ENCODE measurements around the gene LHFPL2.

The LHFPL2 gene

GRCh38 chr5:78508186-78508765, 140.3 kb downstream of the LHFPL2 start:
- Histone ChIP-seq H3K9me2 (replicated peaks; ENCODE audit: control insufficient read depth, low read length) (no peaks in the 10 kb centered on the region), H3F3A (ENCODE audit: control insufficient read depth, insufficient read depth) (no peaks in the 10 kb centered on the region), H3K4me3 (ENCODE audit: low read length) (no peak overlapping the region), H3K27me3 (ENCODE audit: control insufficient read depth, low read length) (peaks cover 32% of the 10 kb centered on the region), H3K4me1 (ENCODE audit: control insufficient read depth, low read length) (peaks cover 13% of the 10 kb centered on the region), H3K9me3 (ENCODE audit: control insufficient read depth, insufficient read depth, low read length) (no peaks in the 10 kb centered on the region), H3K4me2 (ENCODE audit: low read length) (no peak overlapping the region), H3K27ac (ENCODE audit: low read depth, low read length) (no peak overlapping the region), H4K20me1 (ENCODE audit: control insufficient read depth, insufficient read depth, low read depth, low read length) (no peaks in the 10 kb centered on the region), H3K79me2 (ENCODE audit: control insufficient read depth, low read length) (no peaks in the 10 kb centered on the region), H3K36me3 (ENCODE audit: control insufficient read depth, low read length) (no peaks in the 10 kb centered on the region)
- TF ChIP-seq CTCF (IDR thresholded peaks at IDR 0.05; ENCODE audit: low read depth, low read length, poor library complexity, severe bottlenecking) (no peak), EZH2phosphoT487 (IDR thresholded peaks at IDR 0.05; ENCODE audit: borderline replicate concordance, low read length) (no peak)

GRCh38 chr5:78507531-78507930, 141.0 kb downstream of the LHFPL2 start:
- H3K9me2 ChIP-seq (replicated peaks; ENCODE audit: control insufficient read depth, low read length), result no peaks in the 10 kb centered on the region
- no peaks in the 10 kb centered on the region for H3K79me2 ChIP-seq (ENCODE audit: control insufficient read depth, low read length)
- no peaks in the 10 kb centered on the region for H3K9me3 ChIP-seq (ENCODE audit: control insufficient read depth, insufficient read depth, low read length)
- no peaks in the 10 kb centered on the region for H3F3A ChIP-seq (ENCODE audit: control insufficient read depth, insufficient read depth)
- H3K36me3 ChIP-seq (ENCODE audit: control insufficient read depth, low read length), result no peaks in the 10 kb centered on the region
- H3K4me2 ChIP-seq (ENCODE audit: low read length), result no peak overlapping the region
- no peak overlapping the region for H3K4me3 ChIP-seq (ENCODE audit: low read length)
- TF ChIP-seq EZH2phosphoT487 (IDR thresholded peaks at IDR 0.05; ENCODE audit: borderline replicate concordance, low read length), result no peak
- no peak for TF ChIP-seq CTCF (IDR thresholded peaks at IDR 0.05; ENCODE audit: low read depth, low read length, poor library complexity, severe bottlenecking)
- H3K4me1 ChIP-seq (ENCODE audit: control insufficient read depth, low read length), result peaks cover 13% of the 10 kb centered on the region
- H4K20me1 ChIP-seq (ENCODE audit: control insufficient read depth, insufficient read depth, low read depth, low read length), result no peaks in the 10 kb centered on the region
- no peak overlapping the region for H3K27ac ChIP-seq (ENCODE audit: low read depth, low read length)
- H3K27me3 ChIP-seq (ENCODE audit: control insufficient read depth, low read length), result peaks cover 32% of the 10 kb centered on the region

DNA sequence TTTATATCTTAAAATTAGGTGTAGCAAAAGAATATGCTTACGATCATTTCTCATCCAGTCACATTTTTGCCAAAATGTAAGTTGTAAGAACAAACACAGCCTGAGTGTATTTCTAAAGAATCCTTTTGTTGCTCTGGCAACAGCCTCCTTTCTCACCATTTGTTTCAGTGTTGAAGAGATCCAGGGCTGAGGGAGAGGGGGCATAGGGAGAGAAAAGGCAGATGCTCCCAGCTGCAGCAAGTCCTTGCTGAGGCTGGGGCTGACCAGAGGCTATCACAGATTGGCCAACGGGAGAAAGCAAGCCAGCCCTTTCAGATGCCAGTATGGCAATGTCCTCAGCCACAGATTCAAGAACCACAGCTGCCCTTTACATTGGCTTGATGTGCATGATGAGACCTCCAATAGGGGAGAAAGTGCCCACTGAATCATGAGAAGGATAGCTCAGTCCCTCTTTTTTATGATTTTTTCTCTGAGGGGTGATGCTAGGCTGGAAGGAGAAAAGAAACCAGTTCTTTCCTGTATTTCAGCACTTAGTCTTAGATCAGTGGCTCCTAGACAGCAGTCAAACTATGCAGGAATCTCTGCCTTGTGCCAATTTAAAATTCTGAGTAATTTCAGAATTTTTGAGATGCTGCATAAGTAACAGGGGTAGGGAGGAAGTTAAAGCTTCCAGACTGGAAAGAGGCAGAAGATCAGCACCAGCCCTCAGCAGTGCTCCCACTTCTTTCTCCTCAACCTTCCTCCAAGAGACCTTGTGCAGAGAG, 142.1 kb downstream of the LHFPL2 start:
- Histone ChIP-seq H3K36me3 (ENCODE audit: control insufficient read depth, low read length) (no peaks in the 10 kb centered on the region), H3K27ac (ENCODE audit: low read depth, low read length) (no peak overlapping the region), H3K4me1 (ENCODE audit: control insufficient read depth, low read length) (peaks cover 13% of the 10 kb centered on the region), H3F3A (ENCODE audit: control insufficient read depth, insufficient read depth) (no peaks in the 10 kb centered on the region), H3K4me3 (ENCODE audit: low read length) (no peak overlapping the region), H3K4me2 (ENCODE audit: low read length) (no peak overlapping the region), H3K9me2 (replicated peaks; ENCODE audit: control insufficient read depth, low read length) (no peaks in the 10 kb centered on the region), H3K27me3 (ENCODE audit: control insufficient read depth, low read length) (peaks cover 30% of the 10 kb centered on the region), H4K20me1 (ENCODE audit: control insufficient read depth, insufficient read depth, low read depth, low read length) (no peaks in the 10 kb centered on the region), H3K79me2 (ENCODE audit: control insufficient read depth, low read length) (no peaks in the 10 kb centered on the region), H3K9me3 (ENCODE audit: control insufficient read depth, insufficient read depth, low read length) (no peaks in the 10 kb centered on the region)
- no peak for TF ChIP-seq EZH2phosphoT487 (IDR thresholded peaks at IDR 0.05; ENCODE audit: borderline replicate concordance, low read length)
- TF ChIP-seq CTCF (IDR thresholded peaks at IDR 0.05; ENCODE audit: low read depth, low read length, poor library complexity, severe bottlenecking), result no peak
